ENCODE measurements around the gene RPS5. TPM values are rescaled to one million over a fixed set of nuclear protein-coding genes. Genes with fewer than 3 reads are reported as not detected.

Gene RPS5
- total and polyA plus RNA-seq, 9 of the 15 experiments (the other 6 are each of a cell fraction or from before 2014, with no cell fraction given), result 1,228 to 3,570 (median 2,484) TPM

- TF ChIP-seq PCBP2 (IDR thresholded peaks at IDR 0.05; ENCODE audit: low read depth, low read length, poor library complexity, severe bottlenecking), result no peak
- no peak for TF ChIP-seq DIDO1 (tag; IDR thresholded peaks at IDR 0.05; ENCODE audit: low read depth)
- TF ChIP-seq BRF1 (IDR thresholded peaks at IDR 0.05; ENCODE audit: borderline replicate concordance, extremely low read depth, insufficient read length), result no peak
- TF ChIP-seq, protein P1, sequence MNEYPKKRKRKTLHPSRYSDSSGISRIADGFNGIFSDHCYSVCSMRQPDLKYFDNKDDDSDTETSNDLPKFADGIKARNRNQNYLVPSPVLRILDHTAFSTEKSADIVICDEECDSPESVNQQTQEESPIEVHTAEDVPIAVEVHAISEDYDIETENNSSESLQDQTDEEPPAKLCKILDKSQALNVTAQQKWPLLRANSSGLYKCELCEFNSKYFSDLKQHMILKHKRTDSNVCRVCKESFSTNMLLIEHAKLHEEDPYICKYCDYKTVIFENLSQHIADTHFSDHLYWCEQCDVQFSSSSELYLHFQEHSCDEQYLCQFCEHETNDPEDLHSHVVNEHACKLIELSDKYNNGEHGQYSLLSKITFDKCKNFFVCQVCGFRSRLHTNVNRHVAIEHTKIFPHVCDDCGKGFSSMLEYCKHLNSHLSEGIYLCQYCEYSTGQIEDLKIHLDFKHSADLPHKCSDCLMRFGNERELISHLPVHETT (CRISPR knock-in tag; conservative IDR thresholded peaks at IDR 0.05 in 1 of 2, IDR thresholded peaks at IDR 0.05 in 1 of 2), result peak in 1 of 2 experiments; percentile 87; a peak in 2 of 4 replicates
- TF ChIP-seq NUFIP1 (IDR thresholded peaks at IDR 0.05; ENCODE audit: partially characterized antibody), result no peak
- 0 out of 2 replicates have a peak, but pooled peaks have one; percentile 18 for TF ChIP-seq NCOA1 (IDR thresholded peaks at IDR 0.05; ENCODE audit: low read depth)
- TF ChIP-seq BRCA1 (IDR thresholded peaks at IDR 0.05), result no peak
- TF ChIP-seq BRCA1 (CRISPR knock-in tag; IDR thresholded peaks at IDR 0.05), result no peak
- TF ChIP-seq PURB (CRISPR knock-in tag; IDR thresholded peaks at IDR 0.05; ENCODE audit: low read depth), result no peak
- TF ChIP-seq, protein P2, sequence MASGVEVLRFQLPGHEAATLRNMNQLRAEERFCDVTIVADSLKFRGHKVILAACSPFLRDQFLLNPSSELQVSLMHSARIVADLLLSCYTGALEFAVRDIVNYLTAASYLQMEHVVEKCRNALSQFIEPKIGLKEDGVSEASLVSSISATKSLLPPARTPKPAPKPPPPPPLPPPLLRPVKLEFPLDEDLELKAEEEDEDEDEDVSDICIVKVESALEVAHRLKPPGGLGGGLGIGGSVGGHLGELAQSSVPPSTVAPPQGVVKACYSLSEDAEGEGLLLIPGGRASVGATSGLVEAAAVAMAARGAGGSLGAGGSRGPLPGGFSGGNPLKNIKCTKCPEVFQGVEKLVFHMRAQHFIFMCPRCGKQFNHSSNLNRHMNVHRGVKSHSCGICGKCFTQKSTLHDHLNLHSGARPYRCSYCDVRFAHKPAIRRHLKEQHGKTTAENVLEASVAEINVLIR (CRISPR knock-in tag; IDR thresholded peaks at IDR 0.05), result no peak
- TF ChIP-seq ZBTB17 (CRISPR knock-in tag; IDR thresholded peaks at IDR 0.05), result no peak
- TF ChIP-seq ESRRB (CRISPR knock-in tag; IDR thresholded peaks at IDR 0.05; ENCODE audit: borderline replicate concordance), result no peak
- TF ChIP-seq HMG20B (CRISPR knock-in tag; IDR thresholded peaks at IDR 0.05), result no peak
- no peak for TF ChIP-seq EZH2 (IDR thresholded peaks at IDR 0.05; ENCODE audit: borderline replicate concordance, low read depth, low read length)
- peak; percentile 76 for TF ChIP-seq NR2C1 (IDR thresholded peaks at IDR 0.05)
- TF ChIP-seq NR2C1 (tag; IDR thresholded peaks at IDR 0.05), result peak; percentile 82
- peak; percentile 55; the same call in 1 of the 2 replicates for TF ChIP-seq BMI1 (IDR thresholded peaks at IDR 0.05; ENCODE audit: low read length)
- TF ChIP-seq, protein P3, sequence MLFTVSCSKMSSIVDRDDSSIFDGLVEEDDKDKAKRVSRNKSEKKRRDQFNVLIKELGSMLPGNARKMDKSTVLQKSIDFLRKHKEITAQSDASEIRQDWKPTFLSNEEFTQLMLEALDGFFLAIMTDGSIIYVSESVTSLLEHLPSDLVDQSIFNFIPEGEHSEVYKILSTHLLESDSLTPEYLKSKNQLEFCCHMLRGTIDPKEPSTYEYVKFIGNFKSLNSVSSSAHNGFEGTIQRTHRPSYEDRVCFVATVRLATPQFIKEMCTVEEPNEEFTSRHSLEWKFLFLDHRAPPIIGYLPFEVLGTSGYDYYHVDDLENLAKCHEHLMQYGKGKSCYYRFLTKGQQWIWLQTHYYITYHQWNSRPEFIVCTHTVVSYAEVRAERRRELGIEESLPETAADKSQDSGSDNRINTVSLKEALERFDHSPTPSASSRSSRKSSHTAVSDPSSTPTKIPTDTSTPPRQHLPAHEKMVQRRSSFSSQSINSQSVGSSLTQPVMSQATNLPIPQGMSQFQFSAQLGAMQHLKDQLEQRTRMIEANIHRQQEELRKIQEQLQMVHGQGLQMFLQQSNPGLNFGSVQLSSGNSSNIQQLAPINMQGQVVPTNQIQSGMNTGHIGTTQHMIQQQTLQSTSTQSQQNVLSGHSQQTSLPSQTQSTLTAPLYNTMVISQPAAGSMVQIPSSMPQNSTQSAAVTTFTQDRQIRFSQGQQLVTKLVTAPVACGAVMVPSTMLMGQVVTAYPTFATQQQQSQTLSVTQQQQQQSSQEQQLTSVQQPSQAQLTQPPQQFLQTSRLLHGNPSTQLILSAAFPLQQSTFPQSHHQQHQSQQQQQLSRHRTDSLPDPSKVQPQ (CRISPR knock-in tag; IDR thresholded peaks at IDR 0.05; ENCODE audit: borderline replicate concordance), result no peak
Observed at GRCh38 chr19:58408152-58409009, 21.3 kb downstream of the RPS5 start, which contains the start of gene ZNF584 (continued).
